ENCODE measurements around the gene REEP2.

Gene REEP2

GRCh38 chr5:138461343-138462125 lies 22.7 kb downstream of the REEP2 start:
- no peak for TF ChIP-seq CTCF (IDR thresholded peaks at IDR 0.05; ENCODE audit: extremely low read depth, insufficient read depth, missing control alignments)
- no peak for DNase-seq (ENCODE audit: low spot score)
- in situ Hi-C loops (cut with MboI; ENCODE audit: low pct_unique_long_range_greater_than_20kb, low sequenced_read_pairs, unreplicated experiment) = no loop called here

- no peak for TF ChIP-seq CTCF (IDR thresholded peaks at IDR 0.05; ENCODE audit: extremely low read depth, insufficient read depth, missing control alignments)
- in situ Hi-C loops (cut with MboI; ENCODE audit: low pct_unique_long_range_greater_than_20kb, low sequenced_read_pairs, unreplicated experiment) = no loop called here
- DNase-seq (ENCODE audit: low spot score) = no peak
Measured at GRCh38 chr5:138463419-138464007, 24.7 kb downstream of the REEP2 start.

- in situ Hi-C loops (cut with MboI; ENCODE audit: low pct_unique_long_range_greater_than_20kb, low sequenced_read_pairs, unreplicated experiment) = no loop called here
- peak; percentile 96 for DNase-seq (ENCODE audit: low spot score)
Measured at GRCh38 chr5:138464008-138464387, 25.1 kb downstream of the REEP2 start.

DNA sequence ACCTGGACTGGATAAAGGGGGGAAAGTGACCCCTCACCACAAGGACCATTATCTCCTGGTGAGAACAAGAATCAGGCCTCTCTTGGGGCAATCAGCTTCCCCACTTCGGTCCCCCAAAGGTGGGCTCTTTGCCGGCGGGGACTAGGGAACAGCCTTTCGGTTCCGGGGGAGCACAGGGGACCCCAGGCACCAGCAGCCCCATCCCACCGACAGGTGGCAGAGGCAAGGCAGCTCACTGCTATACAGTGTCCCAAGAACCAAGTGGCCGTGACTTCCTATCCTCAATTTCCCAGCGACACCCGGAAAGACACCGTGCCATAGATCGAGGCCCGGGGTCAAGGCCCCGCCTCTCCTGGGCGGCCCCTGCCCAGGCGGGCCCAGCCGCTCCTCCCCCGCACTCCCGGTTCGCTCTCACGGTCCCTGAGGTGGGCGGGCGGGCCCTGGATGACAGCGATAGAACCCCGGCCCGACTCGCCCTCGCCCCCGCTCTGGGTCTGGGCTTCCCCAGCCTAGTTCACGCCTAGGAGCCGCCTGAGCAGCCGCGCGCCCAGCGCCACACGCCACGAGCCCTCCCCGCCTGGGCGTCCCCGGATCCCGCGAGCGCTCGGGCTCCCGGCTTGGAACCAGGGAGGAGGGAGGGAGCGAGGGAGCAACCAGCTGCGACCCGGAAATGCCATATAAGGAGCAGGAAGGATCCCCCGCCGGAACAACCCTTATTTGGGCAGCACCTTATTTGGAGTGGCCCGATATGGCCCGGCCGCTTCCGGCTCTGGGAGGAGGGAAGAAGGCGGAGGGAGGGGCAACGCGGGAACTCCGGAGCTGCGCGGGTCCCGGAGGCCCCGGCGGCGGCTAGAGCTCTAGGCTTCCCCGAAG lies 25.8 kb downstream of the REEP2 start:
- peak; percentile 97 for DNase-seq (ENCODE audit: low spot score)
- in situ Hi-C loops (cut with MboI; ENCODE audit: low pct_unique_long_range_greater_than_20kb, low sequenced_read_pairs, unreplicated experiment) = no loop called here
- no peak for TF ChIP-seq CTCF (IDR thresholded peaks at IDR 0.05; ENCODE audit: extremely low read depth, insufficient read depth, missing control alignments)

More at GRCh38 chr5:138464008-138464387, 25.1 kb downstream of the REEP2 start:
- TF ChIP-seq CTCF (IDR thresholded peaks at IDR 0.05; ENCODE audit: extremely low read depth, insufficient read depth, missing control alignments) = peak; percentile 71

GRCh38 chr5:138465261-138466124 lies 26.6 kb downstream of the REEP2 start, which contains the start of gene EGR1:
Gene EGR1 (plus strand): TSS chr5:138465479. CDS start chr5:138465762, 283 bp downstream.
- peak; percentile 96 for DNase-seq (ENCODE audit: low spot score)
- in situ Hi-C loops (cut with MboI; ENCODE audit: low pct_unique_long_range_greater_than_20kb, low sequenced_read_pairs, unreplicated experiment) = no loop called here
- TF ChIP-seq CTCF (IDR thresholded peaks at IDR 0.05; ENCODE audit: extremely low read depth, insufficient read depth, missing control alignments) = no peak
